Activated B cell treated with CpG ODN at 0.5 μM for 24 hours (primary cell): ENCODE measurements around the gene WARS2. TPM values are rescaled to one million over a fixed set of nuclear protein-coding genes. Genes with fewer than 3 reads are reported as not detected.

Source experiments
- ATAC-seq: fragments of 200-7000 bp; cut with Tn5 transposase; one replicate; pipeline ENCODE4 v1.10.0; 2021; ENCODE audit warnings: low read depth, mild to moderate bottlenecking, moderate library complexity
- CTCF ChIA-PET: fragments of 350-600 bp; sonication (Branson Sonifier 250); formaldehyde crosslinking; loops from one replicate; lab custom pipeline; 2021; ENCODE audit warnings: antibody characterized with exemption; lab: Charles Lee
- POLR2A ChIA-PET: fragments of 350-600 bp; sonication (Branson Sonifier 250); formaldehyde crosslinking; loops from one replicate; lab custom pipeline; 2021; ENCODE audit warnings: antibody characterized with exemption; lab: Charles Lee
- DNase-seq: peaks from one replicate; pipeline ENCODE4 v3.0.0; 2022
- H3K27ac Mint-ChIP-seq: one replicate; pipeline ENCODE4 v1.8.0; 2020; ENCODE audit warnings: mixed read lengths
- H3K27me3 Mint-ChIP-seq: one replicate; pipeline ENCODE4 v1.8.0; 2021; ENCODE audit warnings: mixed read lengths
- H3K36me3 Mint-ChIP-seq: one replicate; pipeline ENCODE4 v1.8.0; 2021; ENCODE audit warnings: low read depth, mixed read lengths
- H3K4me1 Mint-ChIP-seq: one replicate; pipeline ENCODE4 v1.8.0; 2021; ENCODE audit warnings: mixed read lengths
- H3K4me3 Mint-ChIP-seq: one replicate; pipeline ENCODE4 v1.8.0; 2020; ENCODE audit warnings: mild to moderate bottlenecking, mixed read lengths
- H3K9me3 Mint-ChIP-seq: one replicate; pipeline ENCODE4 v1.8.0; 2020; ENCODE audit warnings: mixed read lengths
- CTCF ChIP-seq: fragments of 200-600 bp; IDR thresholded peaks from one replicate; pipeline ENCODE4 v1.8.0; 2022; ENCODE audit warnings: antibody characterized with exemption, mild to moderate bottlenecking
- intact Hi-C: fragments of 100-400 bp; cut with micrococcal nuclease; formaldehyde crosslinking; loops from one replicate; pipeline ENCODE4 v1.15.1; 2024
- total RNA-seq: library from RNA; stranded (reverse); gene quantifications from 2 replicates; pipeline ENCODE4 v1.2.3, GENCODE V29; 2022

The WARS2 gene
- total RNA-seq, 1 donor from 2014 or later = 15.1 TPM

GRCh38 chr1:119083980-119084379 lies 56.5 kb downstream of the WARS2 start:
- CTCF ChIA-PET = no interaction called here
- POLR2A ChIA-PET = no interaction called here
- DNase-seq = no peak
- ATAC-seq = no peak
- Mint-ChIP-seq H3K27me3 (no peaks in the 10 kb centered on the region), H3K4me3 (no peak overlapping the region), H3K27ac (no peak overlapping the region), H3K4me1 (peaks cover 14% of the 10 kb centered on the region), H3K9me3 (peaks cover under 1% of the 10 kb centered on the region), H3K36me3 (peaks cover 8% of the 10 kb centered on the region)
- no peak for TF ChIP-seq CTCF
- intact Hi-C loops = no loop called here

GRCh38 chr1:119083479-119083878 lies 57.0 kb downstream of the WARS2 start:
- POLR2A ChIA-PET = no interaction called here

GRCh38 chr1:119081700-119082099 lies 58.8 kb downstream of the WARS2 start:
- H3K4me1 Mint-ChIP-seq = peaks cover 3% of the 10 kb centered on the region
- ChIA-PET CTCF (no interaction called here), POLR2A (no interaction called here)
- ATAC-seq = no peak
- no peak overlapping the region for H3K27ac Mint-ChIP-seq
- no peaks in the 10 kb centered on the region for H3K27me3 Mint-ChIP-seq
- H3K4me3 Mint-ChIP-seq = no peak overlapping the region
- no peak for DNase-seq
- TF ChIP-seq CTCF = no peak
- H3K9me3 Mint-ChIP-seq = peaks cover 4% of the 10 kb centered on the region
- peaks cover 9% of the 10 kb centered on the region for H3K36me3 Mint-ChIP-seq
- intact Hi-C loops = no loop called here

More at GRCh38 chr1:119083479-119083878, 57.0 kb downstream of the WARS2 start:
- H3K4me3 Mint-ChIP-seq = no peak overlapping the region
- no peak for TF ChIP-seq CTCF
- CTCF ChIA-PET = no interaction called here
- ATAC-seq = no peak
- peaks cover 14% of the 10 kb centered on the region for H3K4me1 Mint-ChIP-seq
- H3K27ac Mint-ChIP-seq = no peak overlapping the region
- no peak for DNase-seq
- intact Hi-C loops = no loop called here
- no peaks in the 10 kb centered on the region for H3K27me3 Mint-ChIP-seq
- peaks cover 9% of the 10 kb centered on the region for H3K36me3 Mint-ChIP-seq
- peaks cover 4% of the 10 kb centered on the region for H3K9me3 Mint-ChIP-seq

GRCh38 chr1:119081267-119081666 lies 59.2 kb downstream of the WARS2 start:
- TF ChIP-seq CTCF = no peak
- ChIA-PET POLR2A (no interaction called here), CTCF (no interaction called here)
- Mint-ChIP-seq H3K4me3 (no peak overlapping the region), H3K36me3 (peaks cover 12% of the 10 kb centered on the region), H3K27ac (no peak overlapping the region), H3K4me1 (peaks cover 2% of the 10 kb centered on the region), H3K27me3 (no peaks in the 10 kb centered on the region), H3K9me3 (peaks cover 4% of the 10 kb centered on the region)
- intact Hi-C loops = no loop called here
- ATAC-seq = no peak
- no peak for DNase-seq

GRCh38 chr1:119080586-119080985 lies 59.9 kb downstream of the WARS2 start:
- no peaks in the 10 kb centered on the region for H3K4me1 Mint-ChIP-seq
- ATAC-seq (no peak), DNase-seq (no peak)
- H3K27me3 Mint-ChIP-seq = no peaks in the 10 kb centered on the region
- no peak overlapping the region for H3K27ac Mint-ChIP-seq
- intact Hi-C loops = no loop called here
- no peak overlapping the region for H3K4me3 Mint-ChIP-seq
- peaks cover 4% of the 10 kb centered on the region for H3K9me3 Mint-ChIP-seq
- POLR2A ChIA-PET = no interaction called here
- H3K36me3 Mint-ChIP-seq = peaks cover 19% of the 10 kb centered on the region
- CTCF ChIA-PET = no interaction called here
- TF ChIP-seq CTCF = no peak
